Measurements from ENCODE around the gene HSD3B1. TPM values are rescaled to one million over a fixed set of nuclear protein-coding genes. Genes with fewer than 3 reads are reported as not detected.

Gene HSD3B1
- total and polyA plus RNA-seq, 10 donors = not detected

GRCh38 chr1:119546641-119547040 lies 39.6 kb downstream of the HSD3B1 start:
- intact Hi-C loops (cut with DNase I; ENCODE audit: low total_unique reads) = no loop called here
- TF ChIP-seq POLR2AphosphoS5 (IDR thresholded peaks at IDR 0.05) (no peak), POLR2A (IDR thresholded peaks at IDR 0.05) (no peak), CTCF (IDR thresholded peaks at IDR 0.05 in 8 of 11, conservative IDR thresholded peaks at IDR 0.05 in 3 of 11) (no peak)
- H3K27me3 ChIP-seq (replicated peaks in 1 of 7) = no peaks in the 10 kb centered on the region
- H3K9me3 ChIP-seq = no peaks in the 10 kb centered on the region
- no peak overlapping the region for H3K4me3 ChIP-seq
- DNase-seq = no peak
- H3K4me1 ChIP-seq = no peaks in the 10 kb centered on the region
- no peak overlapping the region for H3K27ac ChIP-seq
- H3K36me3 ChIP-seq = no peaks in the 10 kb centered on the region
- WGBS, 5 donors = 54 to 80% (median 71%) methylated on average over 1 of the region's 1 CpG

- DNase-seq = no peak
- no peaks in the 10 kb centered on the region for H3K27me3 ChIP-seq (replicated peaks in 1 of 7)
- no peak overlapping the region for H3K27ac ChIP-seq
- no peaks in the 10 kb centered on the region for H3K36me3 ChIP-seq
- no peaks in the 10 kb centered on the region for H3K4me1 ChIP-seq
- no peak overlapping the region for H3K4me3 ChIP-seq
- no peaks in the 10 kb centered on the region for H3K9me3 ChIP-seq
- intact Hi-C loops (cut with DNase I; ENCODE audit: low total_unique reads) = no loop called here
- 93 to 96% (median 95%) methylated on average over 1 of the region's 1 CpG for WGBS, 5 donors
- TF ChIP-seq POLR2A (IDR thresholded peaks at IDR 0.05) = no peak
- no peak for TF ChIP-seq POLR2AphosphoS5 (IDR thresholded peaks at IDR 0.05)
- no peak for TF ChIP-seq CTCF (IDR thresholded peaks at IDR 0.05 in 8 of 11, conservative IDR thresholded peaks at IDR 0.05 in 3 of 11)
These were observed 40.3 kb downstream of the HSD3B1 start for GRCh38 chr1:119547306-119547705.

- Histone ChIP-seq H3K9me3 (no peaks in the 10 kb centered on the region), H3K36me3 (no peaks in the 10 kb centered on the region), H3K27me3 (replicated peaks in 1 of 7) (no peaks in the 10 kb centered on the region), H3K4me3 (no peak overlapping the region), H3K27ac (no peak overlapping the region), H3K4me1 (no peaks in the 10 kb centered on the region)
- no peak for DNase-seq
- WGBS, 5 donors = 87 to 97% (median 91%) methylated on average over 7 of the region's 7 CpGs
- TF ChIP-seq POLR2AphosphoS5 (IDR thresholded peaks at IDR 0.05) (no peak), CTCF (IDR thresholded peaks at IDR 0.05 in 8 of 11, conservative IDR thresholded peaks at IDR 0.05 in 3 of 11) (no peak), POLR2A (IDR thresholded peaks at IDR 0.05) (no peak)
- intact Hi-C loops (cut with DNase I; ENCODE audit: low total_unique reads) = no loop called here
These were observed 40.8 kb downstream of the HSD3B1 start for GRCh38 chr1:119547805-119548204.

- no peak overlapping the region for H3K27ac ChIP-seq
- H3K9me3 ChIP-seq = no peaks in the 10 kb centered on the region
- no peaks in the 10 kb centered on the region for H3K36me3 ChIP-seq
- TF ChIP-seq POLR2AphosphoS5 (IDR thresholded peaks at IDR 0.05) (no peak), CTCF (IDR thresholded peaks at IDR 0.05 in 8 of 11, conservative IDR thresholded peaks at IDR 0.05 in 3 of 11) (peak in 8 of 11 experiments; percentile 16 to 63 (median 44))
- no peaks in the 10 kb centered on the region for H3K4me1 ChIP-seq
- intact Hi-C loops (cut with DNase I; ENCODE audit: low total_unique reads) = no loop called here
- 63 to 70% (median 67%) methylated on average over 4 of the region's 4 CpGs for WGBS, 5 donors
- no peak overlapping the region for H3K4me3 ChIP-seq
- H3K27me3 ChIP-seq (replicated peaks in 1 of 7) = no peaks in the 10 kb centered on the region
- no peak for DNase-seq
These were observed 42.7 kb downstream of the HSD3B1 start for GRCh38 chr1:119549719-119550132.

Data from spleen (tissue), 11 donors.